WTC11 (cell line): Measurements from ENCODE around the gene SKAP1. TPM values are rescaled to one million over a fixed set of nuclear protein-coding genes. Genes with fewer than 3 reads are reported as not detected.

Experiments
- ATAC-seq: fragments of 200-7000 bp; cut with Tn5 transposase; 2 replicates; pipeline ENCODE4 v1.10.0; 2021; ENCODE audit warnings: mild to moderate bottlenecking, moderate library complexity
- CTCF ChIA-PET: fragments of 300-600 bp; sonication (Branson Sonifier 250); formaldehyde crosslinking; loops from one replicate; lab custom pipeline; 2021; ENCODE audit warnings: antibody characterized with exemption; lab: Charles Lee
- POLR2A ChIA-PET: fragments of 350-600 bp; sonication (Branson Sonifier 250); formaldehyde crosslinking; loops from one replicate; lab custom pipeline; 2021; ENCODE audit warnings: antibody characterized with exemption; lab: Charles Lee
- DNase-seq: peaks from one replicate; pipeline ENCODE4 v3.0.0; 2021; ENCODE audit warnings: low spot score
- H3K27ac Mint-ChIP-seq: 2 replicates; pipeline ENCODE4 v1.8.0; 2021; ENCODE audit warnings: mixed read lengths
- H3K27me3 Mint-ChIP-seq: 2 replicates; pipeline ENCODE4 v1.8.0; 2021; ENCODE audit warnings: low read depth, mild to moderate bottlenecking, moderate library complexity, mixed read lengths
- H3K36me3 Mint-ChIP-seq: 2 replicates; pipeline ENCODE4 v1.8.0; 2021; ENCODE audit warnings: mixed read lengths
- H3K4me1 Mint-ChIP-seq: 2 replicates; pipeline ENCODE4 v1.8.0; 2022; ENCODE audit warnings: mixed read lengths
- H3K4me3 Mint-ChIP-seq: 2 replicates; pipeline ENCODE4 v1.8.0; 2021; ENCODE audit warnings: mild to moderate bottlenecking, moderate library complexity, mixed read lengths
- H3K9me3 Mint-ChIP-seq: 2 replicates; pipeline ENCODE4 v1.8.0; 2021; ENCODE audit warnings: mixed read lengths
- CREB1 ChIP-seq: sonication (generic); formaldehyde crosslinking; IDR thresholded peaks from 2 replicates; pipeline ENCODE4 v1.8.0; 2023; ENCODE audit warnings: mild to moderate bottlenecking, missing genetic modification reagents
- EMX1 ChIP-seq: fragments of 250-450 bp; sonication (Bioruptor Pico); IDR thresholded peaks from 2 replicates; pipeline ENCODE4 v1.8.0; 2021; ENCODE audit warnings: mild to moderate bottlenecking
- FOXP4 ChIP-seq: sonication (generic); formaldehyde crosslinking; IDR thresholded peaks from 2 replicates; pipeline ENCODE4 v1.8.0; 2022; ENCODE audit warnings: mild to moderate bottlenecking, missing genetic modification reagents
- GTF2I ChIP-seq: fragments of 250-450 bp; sonication (Bioruptor Pico); conservative IDR thresholded peaks from 2 replicates; pipeline ENCODE4 v1.4.0; 2021; ENCODE audit warnings: mild to moderate bottlenecking
- IRF2 ChIP-seq: sonication (generic); formaldehyde crosslinking; IDR thresholded peaks from 2 replicates; pipeline ENCODE4 v1.8.0; 2022; ENCODE audit warnings: low read depth, missing genetic modification reagents, borderline replicate concordance
- KAT7 ChIP-seq: sonication (generic); formaldehyde crosslinking; IDR thresholded peaks from 2 replicates; pipeline ENCODE4 v1.8.1; 2023; ENCODE audit warnings: missing genetic modification reagents, mild to moderate bottlenecking, borderline replicate concordance
- MYBL2 ChIP-seq: sonication (generic); formaldehyde crosslinking; IDR thresholded peaks from 2 replicates; pipeline ENCODE4 v1.8.1; 2023; ENCODE audit warnings: mild to moderate bottlenecking, moderate library complexity, missing genetic modification reagents
- NFYB ChIP-seq: sonication (generic); formaldehyde crosslinking; conservative IDR thresholded peaks from 2 replicates; pipeline ENCODE4 v1.8.0; 2022; ENCODE audit warnings: low read depth, missing genetic modification reagents
- NR3C1 ChIP-seq: sonication (generic); formaldehyde crosslinking; conservative IDR thresholded peaks from 2 replicates; pipeline ENCODE4 v1.8.1; 2023; ENCODE audit warnings: low read depth, mild to moderate bottlenecking, missing genetic modification reagents
- SP1 ChIP-seq: sonication (generic); formaldehyde crosslinking; conservative IDR thresholded peaks from 2 replicates; pipeline ENCODE4 v1.8.1; 2022; ENCODE audit warnings: missing genetic modification reagents
- ZNF232 ChIP-seq: sonication (generic); formaldehyde crosslinking; IDR thresholded peaks from 2 replicates; pipeline ENCODE4 v1.8.0; 2022; ENCODE audit warnings: mild to moderate bottlenecking, missing genetic modification reagents
- total RNA-seq: library from RNA; stranded (reverse); gene quantifications from 3 replicates; pipeline ENCODE4 v1.2.3, GENCODE V29; 2021
- TF ChIP-seq, protein P1 (sequence below): sonication (generic); formaldehyde crosslinking; IDR thresholded peaks from 2 replicates; pipeline ENCODE4 v1.8.0; 2022; ENCODE audit warnings: missing genetic modification reagents
- TF ChIP-seq, protein P2 (sequence below): sonication (generic); formaldehyde crosslinking; IDR thresholded peaks from 2 replicates; pipeline ENCODE4 v1.8.1; 2023; ENCODE audit warnings: mild to moderate bottlenecking, missing genetic modification reagents, moderate library complexity

Gene SKAP1
- total RNA-seq, 1 experiment from 2014 or later: not detected

DNA sequence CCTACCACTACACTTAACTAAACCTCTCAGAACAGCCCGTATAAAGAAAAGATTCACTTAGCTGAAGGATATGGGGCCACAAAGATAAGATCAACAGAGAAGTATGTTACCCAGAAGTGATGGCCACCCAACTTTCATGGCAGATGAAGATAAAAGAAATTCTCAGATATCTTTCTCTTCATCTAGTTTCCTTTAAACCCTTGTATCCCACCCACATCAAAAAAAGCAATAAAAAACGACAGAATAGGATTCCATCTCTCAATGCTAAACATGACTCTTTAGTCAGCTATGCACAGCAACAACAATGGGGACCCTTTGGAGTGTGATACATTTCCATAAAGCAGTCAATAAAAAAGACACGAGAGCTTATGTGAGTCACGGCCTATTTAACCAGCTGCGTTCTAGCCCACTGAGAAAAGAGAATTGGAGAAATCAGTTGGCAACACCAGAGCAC lies 235.9 kb downstream of the SKAP1 start:
- ATAC-seq (no peak), DNase-seq (no peak)
- no peaks in the 10 kb centered on the region for H3K36me3 Mint-ChIP-seq
- no peak overlapping the region for H3K4me3 Mint-ChIP-seq
- TF ChIP-seq IRF2 (CRISPR knock-in tag): no peak
- TF ChIP-seq CREB1 (CRISPR knock-in tag): no peak
- TF ChIP-seq SP1 (CRISPR knock-in tag): no peak
- no peak for TF ChIP-seq GTF2I (CRISPR knock-in tag)
- no peak for TF ChIP-seq KAT7 (CRISPR knock-in tag)
- no peak for TF ChIP-seq EMX1 (CRISPR knock-in tag)
- TF ChIP-seq MYBL2: no peak
- no peak for TF ChIP-seq FOXP4
- TF ChIP-seq ZNF232 (CRISPR knock-in tag): no peak
- TF ChIP-seq, protein P1, sequence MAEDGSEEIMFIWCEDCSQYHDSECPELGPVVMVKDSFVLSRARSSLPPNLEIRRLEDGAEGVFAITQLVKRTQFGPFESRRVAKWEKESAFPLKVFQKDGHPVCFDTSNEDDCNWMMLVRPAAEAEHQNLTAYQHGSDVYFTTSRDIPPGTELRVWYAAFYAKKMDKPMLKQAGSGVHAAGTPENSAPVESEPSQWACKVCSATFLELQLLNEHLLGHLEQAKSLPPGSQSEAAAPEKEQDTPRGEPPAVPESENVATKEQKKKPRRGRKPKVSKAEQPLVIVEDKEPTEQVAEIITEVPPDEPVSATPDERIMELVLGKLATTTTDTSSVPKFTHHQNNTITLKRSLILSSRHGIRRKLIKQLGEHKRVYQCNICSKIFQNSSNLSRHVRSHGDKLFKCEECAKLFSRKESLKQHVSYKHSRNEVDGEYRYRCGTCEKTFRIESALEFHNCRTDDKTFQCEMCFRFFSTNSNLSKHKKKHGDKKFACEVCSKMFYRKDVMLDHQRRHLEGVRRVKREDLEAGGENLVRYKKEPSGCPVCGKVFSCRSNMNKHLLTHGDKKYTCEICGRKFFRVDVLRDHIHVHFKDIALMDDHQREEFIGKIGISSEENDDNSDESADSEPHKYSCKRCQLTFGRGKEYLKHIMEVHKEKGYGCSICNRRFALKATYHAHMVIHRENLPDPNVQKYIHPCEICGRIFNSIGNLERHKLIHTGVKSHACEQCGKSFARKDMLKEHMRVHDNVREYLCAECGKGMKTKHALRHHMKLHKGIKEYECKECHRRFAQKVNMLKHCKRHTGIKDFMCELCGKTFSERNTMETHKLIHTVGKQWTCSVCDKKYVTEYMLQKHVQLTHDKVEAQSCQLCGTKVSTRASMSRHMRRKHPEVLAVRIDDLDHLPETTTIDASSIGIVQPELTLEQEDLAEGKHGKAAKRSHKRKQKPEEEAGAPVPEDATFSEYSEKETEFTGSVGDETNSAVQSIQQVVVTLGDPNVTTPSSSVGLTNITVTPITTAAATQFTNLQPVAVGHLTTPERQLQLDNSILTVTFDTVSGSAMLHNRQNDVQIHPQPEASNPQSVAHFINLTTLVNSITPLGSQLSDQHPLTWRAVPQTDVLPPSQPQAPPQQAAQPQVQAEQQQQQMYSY (CRISPR knock-in tag): no peak
- no peak for TF ChIP-seq NR3C1
- H3K27ac Mint-ChIP-seq: no peak overlapping the region
- POLR2A ChIA-PET: no interaction called here
- H3K9me3 Mint-ChIP-seq: 0 out of 2 replicates have a peak, but pooled peaks cover 2% of the 10 kb centered on the region
- peaks cover 71% of the 10 kb centered on the region for H3K27me3 Mint-ChIP-seq
- CTCF ChIA-PET: interaction anchor here (1.4 to 1.9 kb wide), 2 partner anchors 25 to 35 kb away, joined by 3 to 16 read pairs; no protein-coding TSS in a partner anchor
- peaks cover 36% of the 10 kb centered on the region for H3K4me1 Mint-ChIP-seq

DNA sequence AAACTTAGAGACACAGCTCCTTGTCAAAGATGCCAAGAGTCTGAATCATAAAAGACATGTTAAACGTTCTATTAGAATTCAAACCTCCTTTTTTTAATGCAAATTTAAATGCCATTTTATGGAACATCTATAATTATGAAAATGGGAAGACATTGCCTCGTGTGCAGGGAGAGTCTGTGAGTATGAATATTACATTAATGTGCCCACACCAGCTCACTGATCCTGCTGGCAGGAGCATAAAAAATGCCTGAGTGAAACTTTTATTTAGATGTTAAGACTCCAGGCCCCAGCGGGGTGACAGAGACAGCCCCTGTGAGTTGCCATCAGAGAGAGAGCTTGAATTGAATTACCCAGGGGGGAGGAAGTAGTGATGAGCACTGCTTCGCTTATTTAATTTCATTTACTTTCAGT lies 237.7 kb downstream of the SKAP1 start:
- ATAC-seq: peak; percentile 62
- peaks cover 40% of the 10 kb centered on the region for H3K4me1 Mint-ChIP-seq
- TF ChIP-seq, protein P1 (CRISPR knock-in tag): no peak
- no peak for TF ChIP-seq NFYB
- TF ChIP-seq, protein P2, sequence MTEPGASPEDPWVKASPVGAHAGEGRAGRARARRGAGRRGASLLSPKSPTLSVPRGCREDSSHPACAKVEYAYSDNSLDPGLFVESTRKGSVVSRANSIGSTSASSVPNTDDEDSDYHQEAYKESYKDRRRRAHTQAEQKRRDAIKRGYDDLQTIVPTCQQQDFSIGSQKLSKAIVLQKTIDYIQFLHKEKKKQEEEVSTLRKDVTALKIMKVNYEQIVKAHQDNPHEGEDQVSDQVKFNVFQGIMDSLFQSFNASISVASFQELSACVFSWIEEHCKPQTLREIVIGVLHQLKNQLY (CRISPR knock-in tag): no peak
- no peaks in the 10 kb centered on the region for H3K9me3 Mint-ChIP-seq
- H3K27me3 Mint-ChIP-seq: peaks cover 73% of the 10 kb centered on the region
- H3K27ac Mint-ChIP-seq: no peak overlapping the region
- no peak for DNase-seq
- CTCF ChIA-PET: interaction anchor here (0.9 to 2.0 kb wide), 8 partner anchors 9 to 309 kb away, joined by 3 to 16 read pairs (median 5); no protein-coding TSS in a partner anchor
- POLR2A ChIA-PET: no interaction called here
- peak overlapping the region; percentile 11; the same call in 1 of the 2 replicates for H3K4me3 Mint-ChIP-seq
- no peaks in the 10 kb centered on the region for H3K36me3 Mint-ChIP-seq
